ENCODE measurements around the gene D2HGDH. TPM values are rescaled to one million over a fixed set of nuclear protein-coding genes. Genes with fewer than 3 reads are reported as not detected.

The D2HGDH gene
- total and polyA plus RNA-seq, 2 of the 13 experiments (the other 11 are each of a cell fraction or from before 2014, with no cell fraction given) = 19.2 to 20.3 TPM

- peak; percentile 85 for TF ChIP-seq ZNF317 (CRISPR knock-in tag; IDR thresholded peaks at IDR 0.05)
- no peak for TF ChIP-seq ZNF660 (CRISPR knock-in tag; IDR thresholded peaks at IDR 0.05; ENCODE audit: borderline replicate concordance, low read depth)
- TF ChIP-seq SALL2 (CRISPR knock-in tag; IDR thresholded peaks at IDR 0.05) = peak; percentile 71; the same call in 1 of the 2 replicates
- peak; percentile 56; the same call in 1 of the 2 replicates for TF ChIP-seq ZNF720 (CRISPR knock-in tag; IDR thresholded peaks at IDR 0.05)
- TF ChIP-seq ZNF367 (CRISPR knock-in tag; IDR thresholded peaks at IDR 0.05; ENCODE audit: borderline replicate concordance) = peak; percentile 20; the same call in 1 of the 2 replicates
- TF ChIP-seq NCOA5 (CRISPR knock-in tag; IDR thresholded peaks at IDR 0.05) = no peak; the same call in 1 of the 2 replicates
- TF ChIP-seq ZNF431 (CRISPR knock-in tag; IDR thresholded peaks at IDR 0.05; ENCODE audit: borderline replicate concordance, low read depth) = peak; percentile 90
- TF ChIP-seq, protein P1, sequence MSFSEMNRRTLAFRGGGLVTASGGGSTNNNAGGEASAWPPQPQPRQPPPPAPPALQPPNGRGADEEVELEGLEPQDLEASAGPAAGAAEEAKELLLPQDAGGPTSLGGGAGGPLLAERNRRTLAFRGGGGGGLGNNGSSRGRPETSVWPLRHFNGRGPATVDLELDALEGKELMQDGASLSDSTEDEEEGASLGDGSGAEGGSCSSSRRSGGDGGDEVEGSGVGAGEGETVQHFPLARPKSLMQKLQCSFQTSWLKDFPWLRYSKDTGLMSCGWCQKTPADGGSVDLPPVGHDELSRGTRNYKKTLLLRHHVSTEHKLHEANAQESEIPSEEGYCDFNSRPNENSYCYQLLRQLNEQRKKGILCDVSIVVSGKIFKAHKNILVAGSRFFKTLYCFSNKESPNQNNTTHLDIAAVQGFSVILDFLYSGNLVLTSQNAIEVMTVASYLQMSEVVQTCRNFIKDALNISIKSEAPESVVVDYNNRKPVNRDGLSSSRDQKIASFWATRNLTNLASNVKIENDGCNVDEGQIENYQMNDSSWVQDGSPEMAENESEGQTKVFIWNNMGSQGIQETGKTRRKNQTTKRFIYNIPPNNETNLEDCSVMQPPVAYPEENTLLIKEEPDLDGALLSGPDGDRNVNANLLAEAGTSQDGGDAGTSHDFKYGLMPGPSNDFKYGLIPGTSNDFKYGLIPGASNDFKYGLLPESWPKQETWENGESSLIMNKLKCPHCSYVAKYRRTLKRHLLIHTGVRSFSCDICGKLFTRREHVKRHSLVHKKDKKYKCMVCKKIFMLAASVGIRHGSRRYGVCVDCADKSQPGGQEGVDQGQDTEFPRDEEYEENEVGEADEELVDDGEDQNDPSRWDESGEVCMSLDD (CRISPR knock-in tag; IDR thresholded peaks at IDR 0.05; ENCODE audit: borderline replicate concordance) = peak; percentile 80
- TF ChIP-seq ZNF558 (CRISPR knock-in tag; IDR thresholded peaks at IDR 0.05; ENCODE audit: borderline replicate concordance) = peak; percentile 97
- peak; percentile 16; the same call in 1 of the 2 replicates for TF ChIP-seq ZBTB1 (CRISPR knock-in tag; IDR thresholded peaks at IDR 0.05; ENCODE audit: borderline replicate concordance)
- no peak for TF ChIP-seq EEA1 (CRISPR knock-in tag; IDR thresholded peaks at IDR 0.05; ENCODE audit: borderline replicate concordance)
- no peak for TF ChIP-seq ATM (IDR thresholded peaks at IDR 0.05; ENCODE audit: borderline replicate concordance)
- TF ChIP-seq KLF11 (CRISPR knock-in tag; IDR thresholded peaks at IDR 0.05) = peak; percentile 96
- peak; percentile 45; the same call in 1 of the 2 replicates for TF ChIP-seq ZNF7 (CRISPR knock-in tag; IDR thresholded peaks at IDR 0.05)
- peak; percentile 10 for TF ChIP-seq RBM39 (IDR thresholded peaks at IDR 0.05; ENCODE audit: low read depth, low read length, poor library complexity, severe bottlenecking)
- 0 out of 2 replicates have a peak, but pooled peaks have one; percentile 36 for TF ChIP-seq ADNP (CRISPR knock-in tag; IDR thresholded peaks at IDR 0.05)
- TF ChIP-seq KDM5A (IDR thresholded peaks at IDR 0.05; ENCODE audit: borderline replicate concordance, low read length) = no peak; the same call in 1 of the 2 replicates
- TF ChIP-seq TERF1 (CRISPR knock-in tag; IDR thresholded peaks at IDR 0.05) = no peak; the same call in 1 of the 2 replicates
- peak; percentile 73; the same call in 1 of the 2 replicates for TF ChIP-seq ZNF616 (CRISPR knock-in tag; IDR thresholded peaks at IDR 0.05; ENCODE audit: low read depth)
- no peak; the same call in 1 of the 2 replicates for TF ChIP-seq ONECUT2 (CRISPR knock-in tag; IDR thresholded peaks at IDR 0.05)
- TF ChIP-seq ZNF343 (CRISPR knock-in tag; IDR thresholded peaks at IDR 0.05) = peak; percentile 76; the same call in 1 of the 2 replicates
- no peak; the same call in 1 of the 2 replicates for TF ChIP-seq ZBTB3 (CRISPR knock-in tag; IDR thresholded peaks at IDR 0.05; ENCODE audit: borderline replicate concordance, low read depth)
- peak; percentile 98 for TF ChIP-seq ZNF281 (CRISPR knock-in tag; IDR thresholded peaks at IDR 0.05; ENCODE audit: borderline replicate concordance)
Measured at GRCh38 chr2:241770185-241770935, 35.9 kb downstream of the D2HGDH start (continued).

Measured in HepG2 (cell line).